ENCODE data around the gene TMEM127. TPM values are rescaled to one million over a fixed set of nuclear protein-coding genes. Genes with fewer than 3 reads are reported as not detected.

The TMEM127 gene
- total RNA-seq, 1 experiment from 2014 or later, result 49.1 TPM

GRCh38 chr2:96208143-96209010 is 57.4 kb downstream of the TMEM127 start, which contains the start of gene STARD7:
STARD7 (minus strand) TSS chr2:96208827; CDS start chr2:96208434, 393 bp downstream.
- peaks cover 31% of the 10 kb centered on the region for H3K4me1 ChIP-seq
- Mint-ChIP-seq H3K27ac (ENCODE audit: unreplicated experiment) (peak within 1 kb of the TSS; percentile 80), H3K4me3 (ENCODE audit: unreplicated experiment) (peak within 1 kb of the TSS; percentile 96), H3K9me3 (ENCODE audit: unreplicated experiment) (no peaks in the 10 kb centered on the region), H3K36me3 (ENCODE audit: insufficient read depth, unreplicated experiment) (peaks cover 39% of the 10 kb centered on the region), H3K4me1 (ENCODE audit: low read depth, unreplicated experiment) (peaks cover 28% of the 10 kb centered on the region), H3K27me3 (ENCODE audit: insufficient read depth, unreplicated experiment) (no peaks in the 10 kb centered on the region)
- BruUV-seq (replicated peaks), result no TSS peak
- intact Hi-C loops (cut with micrococcal nuclease; ENCODE audit: unreplicated experiment), result loop anchor here (1.0 to 2.0 kb wide), 4 partner anchors 21 to 70 kb away; partner anchors contain the start of genes ASTL, DUSP2 and TMEM127
- peak; percentile 99 to 100 for DNase-seq
- peak; percentile 11 to 26 for TF ChIP-seq CTCF (IDR thresholded peaks at IDR 0.05; ENCODE audit: insufficient read depth in 1 of 2, low read depth in 1 of 2, low read length in 1 of 2, severe bottlenecking in 1 of 2, unreplicated experiment in 1 of 2)
- no peaks in the 10 kb centered on the region for H3K9me3 ChIP-seq
- H3K27me3 ChIP-seq (replicated peaks; ENCODE audit: control insufficient read depth, insufficient read depth, low read length), result no peaks in the 10 kb centered on the region
- H3K4me3 ChIP-seq (ENCODE audit: low read depth, low read length), result peak within 1 kb of the TSS; percentile 68
- H3K36me3 ChIP-seq (ENCODE audit: control insufficient read depth, insufficient read depth, low read length), result peaks cover 2% of the 10 kb centered on the region; the same call in 1 of the 2 replicates
- ChIA-PET POLR2A (interaction anchor here (0.5 to 2.4 kb wide), 16 partner anchors 9 to 1383 kb away, joined by 3 to 12 read pairs (median 3); no protein-coding TSS in a partner anchor), CTCF (interaction anchor here (0.6 to 2.7 kb wide), 11 partner anchors 21 to 346 kb away, joined by 3 to 21 read pairs (median 3); partner anchors contain the start of genes ASTL, DUSP2 and NCAPH)

GRCh38 chr2:96207774-96208142 is 58.0 kb downstream of the TMEM127 start:
- H3K9me3 Mint-ChIP-seq (ENCODE audit: unreplicated experiment), result no peaks in the 10 kb centered on the region
- H3K36me3 Mint-ChIP-seq (ENCODE audit: insufficient read depth, unreplicated experiment), result peaks cover 45% of the 10 kb centered on the region
- intact Hi-C loops (cut with micrococcal nuclease; ENCODE audit: unreplicated experiment), result loop anchor here (1.0 to 2.0 kb wide), 4 partner anchors 20 to 69 kb away; partner anchors contain the start of genes ASTL, DUSP2 and TMEM127
- CTCF ChIA-PET, result interaction anchor here (0.6 to 2.7 kb wide), 5 partner anchors 33 to 202 kb away, joined by 3 to 21 read pairs (median 3); partner anchors contain the start of genes DUSP2 and NCAPH
- peaks cover 37% of the 10 kb centered on the region for H3K4me1 ChIP-seq
- H3K4me3 ChIP-seq (ENCODE audit: low read depth, low read length), result peak overlapping the region; percentile 68
- no peaks in the 10 kb centered on the region for H3K27me3 Mint-ChIP-seq (ENCODE audit: insufficient read depth, unreplicated experiment)
- H3K27me3 ChIP-seq (replicated peaks; ENCODE audit: control insufficient read depth, insufficient read depth, low read length), result no peaks in the 10 kb centered on the region
- DNase-seq, result no peak
- H3K27ac Mint-ChIP-seq (ENCODE audit: unreplicated experiment), result peak overlapping the region; percentile 80
- no peaks in the 10 kb centered on the region for H3K9me3 ChIP-seq
- BruUV-seq (replicated peaks), result no TSS peak
- peaks cover 28% of the 10 kb centered on the region for H3K4me1 Mint-ChIP-seq (ENCODE audit: low read depth, unreplicated experiment)
- H3K36me3 ChIP-seq (ENCODE audit: control insufficient read depth, insufficient read depth, low read length), result peaks cover 2% of the 10 kb centered on the region; the same call in 1 of the 2 replicates
- POLR2A ChIA-PET, result interaction anchor here (0.5 to 2.4 kb wide), 10 partner anchors 8 to 349 kb away, joined by 3 to 12 read pairs (median 4); no protein-coding TSS in a partner anchor
- no peak for TF ChIP-seq CTCF (IDR thresholded peaks at IDR 0.05; ENCODE audit: insufficient read depth in 1 of 2, low read depth in 1 of 2, low read length in 1 of 2, severe bottlenecking in 1 of 2, unreplicated experiment in 1 of 2)
- peak overlapping the region; percentile 96 for H3K4me3 Mint-ChIP-seq (ENCODE audit: unreplicated experiment)

- Histone ChIP-seq H3K36me3 (ENCODE audit: control insufficient read depth, insufficient read depth, low read length) (no peaks in the 10 kb centered on the region), H3K9me3 (no peaks in the 10 kb centered on the region), H3K4me1 (peaks cover 37% of the 10 kb centered on the region), H3K4me3 (ENCODE audit: low read depth, low read length) (peak overlapping the region; percentile 68), H3K27me3 (replicated peaks; ENCODE audit: control insufficient read depth, insufficient read depth, low read length) (no peaks in the 10 kb centered on the region)
- intact Hi-C loops (cut with micrococcal nuclease; ENCODE audit: unreplicated experiment), result no loop called here
- Mint-ChIP-seq H3K4me3 (ENCODE audit: unreplicated experiment) (peak overlapping the region; percentile 96), H3K27ac (ENCODE audit: unreplicated experiment) (peak overlapping the region; percentile 80), H3K9me3 (ENCODE audit: unreplicated experiment) (no peaks in the 10 kb centered on the region), H3K36me3 (ENCODE audit: insufficient read depth, unreplicated experiment) (peaks cover 45% of the 10 kb centered on the region), H3K4me1 (ENCODE audit: low read depth, unreplicated experiment) (peaks cover 28% of the 10 kb centered on the region), H3K27me3 (ENCODE audit: insufficient read depth, unreplicated experiment) (no peaks in the 10 kb centered on the region)
- CTCF ChIA-PET, result interaction anchor here (2.7 kb wide), 1 partner anchor 54 kb away, joined by 21 read pairs; no protein-coding TSS in a partner anchor
- no peak for DNase-seq
- TSS peak; percentile 57 for BruUV-seq (replicated peaks)
- TF ChIP-seq CTCF (IDR thresholded peaks at IDR 0.05; ENCODE audit: insufficient read depth in 1 of 2, low read depth in 1 of 2, low read length in 1 of 2, severe bottlenecking in 1 of 2, unreplicated experiment in 1 of 2), result no peak
- POLR2A ChIA-PET, result no interaction called here
These were observed 58.6 kb downstream of the TMEM127 start for GRCh38 chr2:96207073-96207773.

All from Caco-2 (cell line).